Measurements from ENCODE around the gene RORC.
A peak's percentile ranks its signal among the peaks of the same experiment; 100 is the strongest.
"Not testable (repeated sequence)": the region's sequence is repeated elsewhere in the genome, so short reads cannot be mapped to it uniquely, and the experiment has no call there.

The RORC gene

GRCh38 chr1:151807131-151807530 is 24.5 kb downstream of the RORC start:
- no peak for DNase-seq (ENCODE audit: extremely low read depth in 1 of 2, low read depth in 1 of 2)

GRCh38 chr1:151806170-151806569 is 25.4 kb downstream of the RORC start:
- no peak for DNase-seq (ENCODE audit: extremely low read depth in 1 of 2, low read depth in 1 of 2)

DNA sequence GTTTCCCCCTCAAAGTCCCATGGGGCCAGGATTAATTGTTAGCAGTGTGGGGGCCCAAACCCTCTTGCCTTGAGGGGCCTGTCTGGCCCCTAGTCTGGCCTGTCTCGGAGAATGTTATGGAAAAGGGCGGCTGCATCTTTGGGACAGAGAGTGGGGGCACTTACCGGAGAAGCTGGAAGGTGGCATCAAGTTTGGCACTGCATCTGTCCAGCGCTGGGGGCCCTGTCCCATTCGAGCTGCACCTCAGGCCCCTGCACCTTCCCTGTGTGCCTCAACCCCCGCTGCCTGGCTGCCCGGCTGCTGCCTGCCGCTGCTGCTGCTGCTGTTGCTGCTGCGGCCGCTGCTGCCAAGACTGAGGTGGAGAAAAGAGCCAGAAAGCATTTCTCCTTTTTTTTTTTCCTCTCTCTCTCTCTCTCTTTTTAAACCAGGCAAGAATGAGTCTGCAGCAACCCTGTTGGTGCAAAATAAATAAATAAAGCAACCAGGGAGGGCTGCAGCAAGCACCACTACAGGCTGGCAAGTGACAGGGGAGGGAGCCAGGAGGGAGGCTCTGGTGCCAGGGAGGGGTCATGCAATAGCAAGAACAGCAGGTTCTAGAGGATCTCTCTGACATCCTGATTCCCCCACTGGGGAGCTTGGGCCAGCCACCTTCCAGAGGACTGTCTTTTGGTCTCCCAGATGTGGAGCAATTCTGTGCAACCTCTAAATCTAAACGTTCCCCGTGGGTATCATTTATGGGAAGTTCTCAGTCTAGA is 26.4 kb downstream of the RORC start, which contains the start of gene LINGO4:
Gene LINGO4, minus strand, starts transcription at position 354 of the 755 bp plus-strand sequence. CDS start 2,715 bp downstream, outside the sequence.
- no peak for DNase-seq (ENCODE audit: extremely low read depth in 1 of 2, low read depth in 1 of 2)

DNA sequence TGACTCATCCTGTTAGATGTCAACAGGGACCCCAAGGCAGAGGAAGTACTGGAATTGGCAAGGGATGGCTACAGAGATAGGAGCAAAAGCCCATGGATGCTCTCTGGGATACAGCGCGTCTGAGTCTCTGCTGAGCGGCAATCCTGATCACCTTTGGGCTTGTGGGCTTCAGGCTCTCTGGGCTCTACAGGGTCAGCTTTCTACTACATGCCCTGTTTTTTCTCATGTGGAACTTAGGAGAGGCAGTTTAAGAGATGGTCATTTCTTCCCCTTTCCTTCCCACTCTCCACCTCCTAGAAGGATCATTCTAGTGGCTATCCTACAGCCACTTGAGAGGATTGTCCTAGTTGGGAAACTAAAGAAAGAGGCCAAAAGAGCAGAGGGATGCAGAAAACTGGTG is 27.7 kb downstream of the RORC start:
- no peak for DNase-seq (ENCODE audit: extremely low read depth in 1 of 2, low read depth in 1 of 2)

- DNase-seq (ENCODE audit: extremely low read depth in 1 of 2, low read depth in 1 of 2), result no peak
Observed at GRCh38 chr1:151803164-151803563, 28.4 kb downstream of the RORC start.

GRCh38 chr1:151802372-151802771 is 29.2 kb downstream of the RORC start:
- no peak for DNase-seq (ENCODE audit: extremely low read depth in 1 of 2, low read depth in 1 of 2)

DNA sequence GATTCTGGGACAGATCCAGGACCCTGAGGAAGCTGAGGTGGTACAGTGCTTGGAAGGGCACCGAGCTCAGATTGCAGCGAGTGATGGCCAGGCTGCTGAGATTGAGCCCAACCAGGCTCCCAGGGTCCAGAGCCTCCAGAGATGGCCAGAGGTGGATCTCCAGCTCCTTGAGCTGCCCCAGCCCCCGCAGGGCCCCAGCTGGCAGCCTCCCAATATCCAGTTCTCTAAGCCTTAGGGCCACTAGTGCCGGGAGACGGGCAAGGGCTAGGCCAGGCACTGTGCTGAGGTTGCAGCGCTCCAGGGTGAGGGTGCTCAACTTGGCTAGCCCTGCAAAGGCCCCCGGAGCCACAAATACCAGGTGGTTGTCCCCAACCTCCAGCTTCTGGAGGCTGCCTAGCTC is 29.8 kb downstream of the RORC start:
- no peak for DNase-seq (ENCODE audit: extremely low read depth in 1 of 2, low read depth in 1 of 2)

DNA sequence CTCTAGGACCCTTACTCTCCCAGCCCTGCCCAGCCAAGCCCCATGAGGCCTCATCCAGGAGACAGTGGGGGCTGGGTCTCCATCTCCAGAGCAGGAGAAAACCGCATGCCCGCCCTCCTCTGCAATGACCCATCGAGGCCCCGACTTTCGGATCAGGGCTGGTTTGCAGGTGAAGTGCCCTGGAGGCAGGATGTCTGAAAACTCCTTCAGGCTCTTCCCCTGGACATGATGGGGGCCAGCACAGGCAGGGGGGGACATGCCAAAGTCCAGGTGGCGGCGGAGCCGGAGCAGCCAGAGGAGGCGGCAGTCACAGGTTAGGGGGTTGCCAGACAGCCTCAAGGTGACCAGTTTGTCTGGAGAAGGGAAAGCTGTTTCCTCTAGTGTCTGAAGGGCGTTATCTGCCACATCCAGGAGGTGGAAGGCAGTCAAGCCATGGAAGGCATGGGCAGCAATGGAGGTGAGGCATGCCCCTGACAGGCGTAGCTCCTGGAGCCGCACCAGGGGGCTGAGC is 30.2 kb downstream of the RORC start:
- no peak for DNase-seq (ENCODE audit: extremely low read depth in 1 of 2, low read depth in 1 of 2)

DNA sequence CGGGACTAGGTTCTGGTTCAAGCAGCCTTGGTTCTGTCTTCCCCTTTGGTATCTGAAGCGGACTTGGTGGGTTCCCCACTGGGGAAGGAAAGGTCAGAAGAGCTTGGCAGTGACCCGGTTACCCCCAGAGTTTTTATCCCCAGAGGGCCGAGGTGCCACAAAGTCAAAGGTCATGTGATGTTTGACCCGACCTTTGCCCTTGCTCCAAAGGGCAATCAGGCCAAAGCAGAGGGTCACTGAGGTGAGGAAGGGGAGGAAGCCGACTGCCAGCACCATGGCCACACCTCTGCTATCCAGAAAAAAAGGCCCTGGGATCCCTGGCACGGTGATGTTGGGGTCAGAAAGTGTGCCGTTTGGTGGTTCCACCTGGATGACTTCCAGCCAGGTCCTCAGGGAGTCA is 30.8 kb downstream of the RORC start:
- DNase-seq (ENCODE audit: extremely low read depth in 1 of 2, low read depth in 1 of 2), result no peak

- no peak for DNase-seq (ENCODE audit: extremely low read depth in 1 of 2, low read depth in 1 of 2)
Observed at GRCh38 chr1:151799179-151800022, 32.2 kb downstream of the RORC start.

DNA sequence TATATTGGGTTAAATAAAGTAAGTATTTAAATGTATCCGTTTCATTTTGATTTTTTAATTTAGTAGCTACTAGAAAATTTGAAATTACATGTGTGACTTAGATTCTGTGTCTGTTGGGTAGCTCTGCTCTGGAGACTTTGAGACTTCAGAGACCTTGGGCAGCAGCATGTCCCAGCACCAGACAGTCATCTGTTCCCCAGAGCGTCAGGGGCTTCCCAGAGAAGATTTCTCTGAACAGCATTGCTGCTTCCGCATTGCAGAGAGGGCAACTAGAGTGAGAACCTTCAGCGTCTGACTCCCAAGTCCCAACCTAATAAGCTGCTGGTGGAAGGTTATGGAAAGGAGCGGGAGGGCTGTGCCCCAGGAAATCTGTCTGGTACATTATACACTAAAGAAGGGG is 33.0 kb downstream of the RORC start:
- no peak for DNase-seq (ENCODE audit: extremely low read depth in 1 of 2, low read depth in 1 of 2)

- no peak for DNase-seq (ENCODE audit: extremely low read depth in 1 of 2, low read depth in 1 of 2)
Observed at GRCh38 chr1:151790940-151791651, 40.5 kb downstream of the RORC start.

GRCh38 chr1:151790071-151790939 is 41.3 kb downstream of the RORC start, which contains the start of gene TDRKH:
Gene TDRKH, minus strand, starts transcription at chr1:151790500. Its CDS starts 7,478 bp downstream, at chr1:151783022.
- peak; percentile 94 to 97 for DNase-seq (ENCODE audit: extremely low read depth in 1 of 2, low read depth in 1 of 2)

- DNase-seq (ENCODE audit: extremely low read depth in 1 of 2, low read depth in 1 of 2), result no peak
Observed at GRCh38 chr1:151787689-151788088, 43.9 kb downstream of the RORC start.

DNA sequence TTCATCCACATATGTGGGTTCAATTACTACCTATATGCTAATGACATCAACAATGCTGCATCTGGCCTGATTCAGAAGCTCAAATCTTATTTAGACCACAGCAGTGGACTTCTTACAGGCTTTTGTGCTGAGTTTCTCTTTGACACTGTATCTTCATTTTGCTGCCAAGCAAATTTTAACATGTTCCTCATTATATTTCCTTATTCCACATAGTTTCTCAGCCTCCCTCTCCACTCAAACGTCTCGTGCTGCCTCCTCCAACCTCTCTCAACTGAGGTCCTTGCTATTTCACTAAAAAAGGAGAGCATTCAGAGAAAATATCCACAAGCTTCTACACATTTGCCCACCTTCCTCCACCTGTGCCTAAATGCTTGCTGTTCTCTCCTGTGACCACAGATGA is 47.8 kb downstream of the RORC start:
- no peak for DNase-seq (ENCODE audit: extremely low read depth in 1 of 2, low read depth in 1 of 2)

DNA sequence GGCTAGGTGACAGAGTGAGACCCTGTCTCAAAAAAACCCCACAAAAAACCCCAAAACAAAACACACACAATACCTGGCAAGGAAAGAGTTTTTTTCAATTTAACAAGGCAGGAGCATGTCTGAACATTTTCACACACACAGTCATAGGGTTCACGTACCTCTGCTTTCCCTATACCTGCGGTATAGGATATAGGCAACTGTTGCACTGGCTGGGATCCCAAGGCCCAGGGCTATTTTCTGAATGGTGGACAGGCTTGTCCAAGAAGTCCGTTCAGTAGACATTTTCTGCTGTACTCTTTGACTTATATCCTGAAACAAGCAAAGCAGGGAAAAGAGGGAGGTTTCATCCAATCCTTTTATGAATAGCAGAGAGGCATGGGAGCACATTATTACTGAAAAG is 48.9 kb downstream of the RORC start:
- no peak for DNase-seq (ENCODE audit: extremely low read depth in 1 of 2, low read depth in 1 of 2)

- DNase-seq (ENCODE audit: extremely low read depth in 1 of 2, low read depth in 1 of 2), result not testable (repeated sequence)
Observed at GRCh38 chr1:151782026-151782425, 49.6 kb downstream of the RORC start.

DNA sequence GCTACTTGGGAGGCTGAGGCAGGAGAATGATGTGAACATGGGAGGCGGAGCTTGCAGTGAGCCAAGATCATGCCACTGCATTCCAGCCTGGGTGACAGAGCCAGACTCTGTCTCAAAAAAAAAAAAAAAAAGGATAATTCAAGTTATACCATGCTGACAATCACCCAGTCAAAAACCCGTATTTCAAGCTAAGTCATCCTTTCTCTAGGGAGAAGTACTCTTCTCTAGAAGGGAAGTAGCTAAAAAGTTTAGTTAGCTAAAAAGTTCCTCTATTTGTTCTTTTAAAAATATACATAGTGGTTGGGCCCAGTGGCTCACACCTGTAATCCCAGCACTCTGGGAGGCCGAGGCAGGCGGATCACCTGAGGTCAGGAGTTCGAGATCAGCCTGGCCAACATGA is 50.9 kb downstream of the RORC start:
- DNase-seq (ENCODE audit: extremely low read depth in 1 of 2, low read depth in 1 of 2), result not testable (repeated sequence)

DNA sequence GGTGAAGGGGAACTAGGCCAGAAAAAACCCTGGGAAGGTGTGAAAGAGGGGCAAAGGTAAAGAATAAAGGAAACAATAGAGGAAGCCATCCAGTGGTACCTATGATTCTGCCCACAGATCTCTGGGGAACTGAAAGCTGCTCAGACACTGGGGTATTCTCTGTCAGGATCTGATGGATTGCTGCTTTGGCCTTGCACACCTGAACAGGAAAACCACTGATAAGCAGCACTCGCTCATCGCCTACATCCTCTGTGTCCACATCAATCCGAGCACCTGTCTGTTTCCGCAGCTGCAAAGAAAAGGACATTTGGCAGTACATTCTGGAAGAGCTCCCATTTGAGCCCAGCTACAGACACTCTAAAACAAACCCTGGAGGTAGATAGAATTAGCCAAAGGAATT is 51.8 kb downstream of the RORC start:
- no peak for DNase-seq (ENCODE audit: extremely low read depth in 1 of 2, low read depth in 1 of 2)

DNA sequence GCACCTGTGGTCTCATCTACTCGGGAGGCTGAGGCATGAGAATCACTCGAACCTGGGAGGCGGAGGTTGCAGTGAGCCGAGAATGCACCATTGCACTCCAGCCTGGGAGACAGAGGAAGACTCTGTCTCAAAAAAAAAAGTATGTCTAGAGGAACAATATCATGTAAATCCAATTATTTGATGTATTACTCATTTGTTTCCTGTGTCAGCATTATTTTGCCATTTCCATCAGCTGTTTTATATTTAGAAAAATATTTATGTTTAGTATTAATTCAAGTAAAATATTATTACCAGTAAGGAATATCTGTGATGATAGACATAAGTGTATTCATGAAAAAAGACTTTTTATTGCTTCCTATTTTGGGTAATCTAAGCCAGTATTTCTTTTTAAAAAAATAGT is 54.3 kb downstream of the RORC start:
- DNase-seq (ENCODE audit: extremely low read depth in 1 of 2, low read depth in 1 of 2), result no peak

All from activated CD8-positive, alpha-beta memory T cell treated with anti-CD3 and anti-CD28 coated beads for 1 hour (primary cell).